Measurements from ENCODE around the gene TRIM22. TPM values are rescaled to one million over a fixed set of nuclear protein-coding genes. Genes with fewer than 3 reads are reported as not detected.
A peak's percentile ranks its signal among the peaks of the same experiment; 100 is the strongest.
"Not testable (repeated sequence)": the region's sequence is repeated elsewhere in the genome, so short reads cannot be mapped to it uniquely, and the experiment has no call there.

The TRIM22 gene
- polyA plus RNA-seq (ENCODE audit: insufficient read depth in 1 of 5, insufficient read length in 5 of 5, low replicate concordance in 1 of 5): 10 to 100 TPM; 19.7 to 38.0 (median 26.7) TPM
- long read RNA-seq, donor 1, partial matches to known transcripts: 0 of 5 reads
- long read RNA-seq, donor 1, other reads (novel, unspliced or antisense): 0 of 5 reads
- long read RNA-seq, donor 2, partial matches to known transcripts: 0 of 2 reads
- long read RNA-seq, donor 2, other reads (novel, unspliced or antisense): 0 of 2 reads
- long read RNA-seq, donor 3, partial matches to known transcripts: 0 of 2 reads
- long read RNA-seq, donor 3, other reads (novel, unspliced or antisense): 0 of 2 reads
- long read RNA-seq, donor 4, partial matches to known transcripts: 0 of 1 reads
- long read RNA-seq, donor 4, other reads (novel, unspliced or antisense): 0 of 1 reads
- long read RNA-seq, donor 5, transcript TRIM22-201 (8 exons, 2,989 nt): major isoform, 5 of 8 reads
- long read RNA-seq, donor 5, partial matches to known transcripts: 0 of 8 reads
- long read RNA-seq, donor 5, other reads (novel, unspliced or antisense): 0 of 8 reads
- long read RNA-seq, donor 6, partial matches to known transcripts: 0 of 3 reads
- long read RNA-seq, donor 6, other reads (novel, unspliced or antisense): 0 of 3 reads
- long read RNA-seq, donor 7, partial matches to known transcripts: 0 of 2 reads
- long read RNA-seq, donor 7, other reads (novel, unspliced or antisense): 0 of 2 reads
- long read RNA-seq, donor 8, partial matches to known transcripts: 0 of 1 reads
- long read RNA-seq, donor 8, other reads (novel, unspliced or antisense): 0 of 1 reads

DNA sequence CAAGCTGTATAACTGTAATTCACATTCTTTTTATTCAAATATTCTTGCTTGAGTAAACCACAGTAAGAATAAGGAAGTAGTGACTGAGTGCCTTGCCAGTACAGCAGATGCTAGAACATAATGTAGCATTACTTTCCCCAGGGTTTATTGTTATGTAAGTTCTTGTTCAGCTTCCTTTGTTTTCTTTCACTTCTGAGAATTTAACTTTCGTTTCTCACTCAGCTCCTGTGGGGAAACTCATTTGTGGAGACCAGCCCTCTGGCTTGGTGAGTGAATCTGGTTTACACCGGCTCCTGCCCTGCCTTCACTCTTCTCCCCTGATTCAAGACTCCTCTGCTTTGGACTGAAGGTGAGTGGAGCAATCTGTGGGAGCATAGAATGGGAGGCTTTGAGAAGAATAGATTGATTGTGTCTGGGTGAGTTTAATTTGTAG is at the start of gene TRIM22:
Gene TRIM22, plus strand, starts transcription at position 240 of the 433 bp plus-strand sequence. CDS start 6,443 bp downstream, outside the sequence.
- DNase-seq: peak in 1 of 2 donors; percentile 46

DNA sequence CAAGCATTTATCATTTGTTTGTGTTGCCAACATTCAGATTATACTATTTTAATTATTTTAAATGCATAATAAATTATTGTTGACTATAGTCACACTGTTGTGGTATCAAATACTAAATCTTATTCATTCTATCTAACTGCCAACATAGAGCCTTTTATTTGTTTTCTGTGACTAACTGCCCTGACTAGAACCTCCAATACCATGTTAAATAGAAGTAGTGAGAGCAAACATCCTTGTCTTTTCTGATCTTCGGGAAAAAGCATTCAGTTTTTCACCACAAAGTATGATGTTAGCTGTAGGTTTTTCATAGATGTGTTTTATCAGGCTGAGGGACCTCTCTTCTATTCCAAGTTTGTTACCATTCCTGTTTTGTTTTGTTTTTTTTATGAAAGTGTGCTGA is 49.6 kb upstream of the TRIM22 start:
- DNase-seq: no peak

GRCh38 chr11:5643585-5643984 is 46.0 kb upstream of the TRIM22 start:
- DNase-seq: no peak

GRCh38 chr11:5646139-5646538 is 43.5 kb upstream of the TRIM22 start:
- no peak for DNase-seq

- no peak for DNase-seq
Measured at GRCh38 chr11:5655474-5655873, 34.1 kb upstream of the TRIM22 start.

GRCh38 chr11:5656956-5657355 is 32.6 kb upstream of the TRIM22 start:
- DNase-seq: not testable (repeated sequence)

GRCh38 chr11:5658318-5658717 is 31.3 kb upstream of the TRIM22 start:
- DNase-seq: no peak

GRCh38 chr11:5663511-5663910 is 26.1 kb upstream of the TRIM22 start:
- DNase-seq: no peak

- no peak for DNase-seq
Measured at GRCh38 chr11:5665051-5665570, 24.5 kb upstream of the TRIM22 start.

- DNase-seq: no peak
Measured at GRCh38 chr11:5665746-5666401, 23.7 kb upstream of the TRIM22 start.

- DNase-seq: no peak
Measured at GRCh38 chr11:5666402-5666793, 23.2 kb upstream of the TRIM22 start.

GRCh38 chr11:5671831-5672230 is 17.8 kb upstream of the TRIM22 start:
- no peak for DNase-seq

DNA sequence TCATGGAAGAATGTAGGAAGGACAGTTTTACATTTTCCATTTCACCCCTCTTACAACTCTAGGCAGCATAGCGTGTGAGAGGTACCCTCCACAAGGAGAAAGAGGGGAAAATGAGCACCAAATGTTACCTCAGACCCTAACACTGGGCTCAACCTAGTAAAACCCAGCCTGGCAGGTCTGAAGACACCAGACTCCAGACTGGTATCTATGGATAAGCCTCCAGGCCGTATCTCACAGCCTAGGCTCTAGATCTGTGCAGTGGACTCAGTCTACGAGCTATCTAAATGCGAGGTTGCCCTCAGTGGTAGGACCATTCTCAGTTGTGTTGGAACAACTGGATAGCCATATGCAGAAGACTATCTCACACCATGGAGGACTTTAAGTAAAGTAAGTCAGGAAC is 15.2 kb upstream of the TRIM22 start:
- no peak for DNase-seq

DNA sequence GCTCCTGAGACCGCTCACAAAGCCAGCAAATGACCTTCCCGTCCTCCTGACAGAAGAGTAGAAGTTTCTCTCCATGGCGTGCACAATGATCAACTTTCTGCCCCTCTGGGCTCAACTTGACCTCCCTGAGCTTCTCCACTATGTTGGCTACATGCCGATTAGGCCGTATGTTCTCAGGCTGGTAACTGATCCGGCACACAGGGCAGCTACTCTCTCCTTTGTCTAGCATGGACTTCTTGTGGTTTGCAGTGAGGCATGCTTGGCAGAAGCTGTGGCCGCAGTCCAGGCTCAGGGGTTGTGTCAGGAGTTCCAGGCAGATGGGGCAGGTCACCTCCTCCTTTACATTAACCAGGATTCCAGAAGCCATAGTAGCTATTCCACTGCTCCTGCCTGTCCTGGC is 9.8 kb upstream of the TRIM22 start:
- no peak for DNase-seq

DNA sequence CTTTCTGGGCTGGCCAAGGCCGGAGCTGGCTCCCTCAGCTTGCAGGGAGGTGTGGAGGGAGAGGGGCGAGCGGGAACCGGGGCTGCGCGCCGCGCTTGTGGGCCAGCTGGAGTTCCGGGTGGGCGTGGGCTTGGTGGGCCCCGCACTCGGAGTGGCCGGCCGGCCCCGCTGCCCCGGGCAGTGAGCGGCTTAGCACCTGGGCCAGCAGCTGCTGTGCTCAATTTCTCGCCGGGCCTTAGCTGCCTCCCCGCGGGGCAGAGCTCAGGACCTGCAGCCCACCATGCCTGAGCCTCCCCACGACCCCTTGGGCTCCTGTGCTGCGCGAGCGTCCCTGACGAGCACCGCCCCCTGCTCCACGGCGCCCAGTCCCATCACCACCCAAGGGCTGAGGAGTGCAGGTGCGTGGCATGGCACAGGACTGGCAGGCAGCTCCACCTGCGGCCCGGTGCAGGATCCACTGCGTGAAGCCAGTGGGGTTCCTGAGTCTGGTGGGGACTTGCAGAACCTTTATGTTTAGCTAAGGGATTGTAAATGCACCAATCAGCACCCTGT is 6.6 kb upstream of the TRIM22 start:
- DNase-seq: not testable (repeated sequence)

GRCh38 chr11:5683620-5684019 is 6.0 kb upstream of the TRIM22 start:
- DNase-seq: not testable (repeated sequence)

DNA sequence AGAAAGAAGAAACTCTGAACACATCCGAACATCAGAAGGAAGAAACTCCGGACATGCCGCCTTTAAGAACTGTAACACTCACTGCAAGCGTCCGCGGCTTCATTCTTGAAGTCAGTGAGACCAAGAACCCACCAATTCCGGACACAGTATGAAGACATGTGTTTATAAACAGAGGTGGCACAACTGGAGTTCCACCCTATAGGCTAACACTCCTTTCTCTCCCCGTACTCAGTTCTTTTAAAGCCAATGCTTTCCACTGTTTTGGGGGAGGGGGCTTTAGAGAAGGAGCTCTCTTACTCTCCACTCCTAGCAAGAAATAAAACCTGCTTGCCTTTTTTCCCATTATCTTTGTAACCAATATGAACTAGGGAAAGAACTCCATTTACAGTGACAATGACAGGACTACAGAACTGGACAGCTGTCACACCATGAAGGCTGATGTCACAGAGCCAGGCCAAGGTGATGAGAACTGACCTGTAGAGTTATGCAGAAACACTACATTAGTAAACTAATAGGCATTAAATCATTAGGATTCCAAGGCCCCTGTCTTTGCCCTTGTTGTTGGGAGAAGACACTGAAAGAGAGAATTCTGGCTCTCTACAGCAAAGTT is 5.4 kb upstream of the TRIM22 start:
- DNase-seq: no peak

- peak; percentile 89 to 92 for DNase-seq
Measured at GRCh38 chr11:5684646-5685362, 4.8 kb upstream of the TRIM22 start, which contains the start of gene TRIM5. TSS of gene TRIM5 (minus strand) at chr11:5685074. CDS start at chr11:5680177, 4,897 bp downstream.

DNA sequence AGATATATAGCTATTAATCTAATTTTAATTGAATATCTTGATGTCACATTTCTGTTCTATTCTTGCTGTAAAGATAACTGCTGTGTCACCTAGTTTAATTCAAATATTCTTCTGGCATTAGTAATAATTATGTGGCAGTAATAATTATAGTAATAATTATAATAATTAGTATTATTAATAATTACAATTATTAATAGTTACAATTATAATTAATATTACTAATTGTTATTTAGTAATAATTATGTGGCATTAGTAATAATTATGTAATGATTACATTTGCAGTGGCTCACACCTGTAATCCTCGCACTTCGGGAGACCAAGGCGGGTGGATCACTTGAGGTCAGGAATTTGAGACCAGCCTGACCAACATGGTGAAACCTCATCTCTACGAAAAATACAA is 3.2 kb upstream of the TRIM22 start:
- DNase-seq: no peak

DNA sequence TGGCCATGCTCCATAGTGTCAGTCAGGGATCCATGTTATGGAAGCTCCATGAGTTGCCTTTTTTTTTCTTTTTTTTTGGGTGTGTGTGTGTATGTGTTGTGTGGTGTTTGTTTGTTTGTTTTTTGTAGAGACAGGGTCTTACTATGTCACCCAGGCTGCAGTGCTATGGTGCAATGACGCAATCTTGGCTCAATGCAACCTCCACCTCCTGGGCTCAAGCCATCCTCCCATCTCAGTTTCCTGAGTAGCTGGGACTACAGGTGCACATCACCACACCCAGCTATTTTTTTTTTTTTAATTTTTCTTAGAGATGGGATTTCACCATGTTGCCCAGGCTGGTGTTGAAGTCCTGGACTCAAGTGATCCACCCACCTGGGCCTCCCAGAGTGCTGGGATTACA is 1.1 kb upstream of the TRIM22 start:
- no peak for DNase-seq

DNA sequence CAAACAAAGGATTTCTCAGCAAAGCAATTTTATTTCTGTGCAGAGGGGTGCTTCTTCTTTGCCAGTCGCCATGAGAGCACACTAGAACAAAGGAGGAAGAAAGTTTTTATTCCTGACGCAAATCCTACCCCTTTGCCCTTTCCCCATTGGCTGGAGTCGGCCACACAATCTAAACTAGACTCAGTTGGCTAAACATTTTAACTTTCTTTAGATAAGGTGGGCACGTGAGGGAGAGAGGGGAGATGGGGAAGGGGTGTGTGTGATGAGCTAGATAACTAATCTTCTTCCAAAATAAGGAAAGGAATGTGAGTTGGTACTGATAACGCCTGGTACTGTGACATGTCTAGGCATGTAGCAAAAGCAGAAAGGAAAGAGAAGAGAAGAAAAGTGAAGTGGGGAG is 626 bp downstream of the TRIM22 start:
- no peak for DNase-seq

Measured in right lung (tissue), 10 donors.